Ammon's horn (tissue), 1 donor: ENCODE results near the gene ABHD12.

ENCODE experiments used
- DNase-seq: peaks from one replicate; pipeline ENCODE4 v3.0.0-alpha.2; 2016; ENCODE audit warnings: low spot score

The ABHD12 gene

GRCh38 chr20:25289886-25290597 lies 100.6 kb downstream of the ABHD12 start:
- no peak for DNase-seq

GRCh38 chr20:25288291-25289181 lies 102.1 kb downstream of the ABHD12 start:
- DNase-seq, result no peak

GRCh38 chr20:25287631-25288290 lies 102.9 kb downstream of the ABHD12 start:
- no peak for DNase-seq

- DNase-seq, result no peak
Measured at GRCh38 chr20:25286917-25287316, 103.7 kb downstream of the ABHD12 start.

- DNase-seq, result no peak
Measured at GRCh38 chr20:25285856-25286798, 104.5 kb downstream of the ABHD12 start.

GRCh38 chr20:25285091-25285647 lies 105.5 kb downstream of the ABHD12 start:
- DNase-seq, result no peak

GRCh38 chr20:25284131-25284601 lies 106.5 kb downstream of the ABHD12 start:
- no peak for DNase-seq

- DNase-seq, result no peak
Measured at GRCh38 chr20:25283221-25283951, 107.2 kb downstream of the ABHD12 start.

- no peak for DNase-seq
Measured at GRCh38 chr20:25282796-25283195, 107.8 kb downstream of the ABHD12 start.

GRCh38 chr20:25282034-25282781 lies 108.4 kb downstream of the ABHD12 start:
- DNase-seq, result no peak

GRCh38 chr20:25281541-25281991 lies 109.1 kb downstream of the ABHD12 start:
- DNase-seq, result no peak

GRCh38 chr20:25280574-25281535 lies 109.8 kb downstream of the ABHD12 start:
- no peak for DNase-seq

- no peak for DNase-seq
Measured at GRCh38 chr20:25280051-25280573, 110.5 kb downstream of the ABHD12 start.

GRCh38 chr20:25279403-25279802 lies 111.2 kb downstream of the ABHD12 start:
- DNase-seq, result no peak

GRCh38 chr20:25278636-25279361 lies 111.8 kb downstream of the ABHD12 start:
- DNase-seq, result no peak

GRCh38 chr20:25277941-25278521 lies 112.6 kb downstream of the ABHD12 start:
- no peak for DNase-seq
